ENCODE measurements around the gene DTYMK. TPM values are rescaled to one million over a fixed set of nuclear protein-coding genes. Genes with fewer than 3 reads are reported as not detected.
A peak's percentile ranks its signal among the peaks of the same experiment; 100 is the strongest.

The DTYMK gene
- total RNA-seq, 1 donor from 2014 or later: 14.9 TPM

- no peak for TF ChIP-seq CTCF (IDR thresholded peaks at IDR 0.05)
Observed at GRCh38 chr2:241690202-241690717, 3.6 kb upstream of the DTYMK start.

GRCh38 chr2:241689306-241689705, 2.7 kb upstream of the DTYMK start:
- Histone ChIP-seq H3K27ac (no peak overlapping the region), H3K36me3 (peaks cover 28% of the 10 kb centered on the region), H3K4me3 (no peak overlapping the region), H3K4me1 (peaks cover 19% of the 10 kb centered on the region), H3K9me3 (no peaks in the 10 kb centered on the region), H3K27me3 (no peaks in the 10 kb centered on the region)
- ATAC-seq (no peak), DNase-seq (no peak)
- no peak for TF ChIP-seq CTCF (IDR thresholded peaks at IDR 0.05)
- intact Hi-C loops (cut with DNase I): no loop called here

More at GRCh38 chr2:241690202-241690717, 3.6 kb upstream of the DTYMK start:
- intact Hi-C loops (cut with DNase I): no loop called here
- Histone ChIP-seq H3K36me3 (peaks cover 34% of the 10 kb centered on the region), H3K27me3 (no peaks in the 10 kb centered on the region), H3K4me3 (no peak overlapping the region), H3K4me1 (peaks cover 19% of the 10 kb centered on the region), H3K27ac (no peak overlapping the region), H3K9me3 (no peaks in the 10 kb centered on the region)
- DNase-seq (no peak), ATAC-seq (no peak)

GRCh38 chr2:241686324-241686649, 328 bp downstream of the DTYMK start:
- TF ChIP-seq CTCF (IDR thresholded peaks at IDR 0.05): no peak
- no peak for DNase-seq
- Histone ChIP-seq H3K27ac (peak overlapping the region; percentile 69), H3K36me3 (peaks cover 14% of the 10 kb centered on the region), H3K4me1 (peaks cover 19% of the 10 kb centered on the region), H3K27me3 (no peaks in the 10 kb centered on the region), H3K4me3 (peak overlapping the region; percentile 93), H3K9me3 (no peaks in the 10 kb centered on the region)
- intact Hi-C loops (cut with DNase I): no loop called here
- ATAC-seq: no peak

GRCh38 chr2:241680827-241681599, 5.6 kb downstream of the DTYMK start:
- Histone ChIP-seq H3K9me3 (no peaks in the 10 kb centered on the region), H3K27me3 (no peaks in the 10 kb centered on the region), H3K36me3 (peaks cover 30% of the 10 kb centered on the region), H3K4me3 (no peak overlapping the region), H3K27ac (no peak overlapping the region), H3K4me1 (peaks cover 6% of the 10 kb centered on the region)
- DNase-seq: no peak
- TF ChIP-seq CTCF (IDR thresholded peaks at IDR 0.05): no peak
- intact Hi-C loops (cut with DNase I): no loop called here
- ATAC-seq: peak; percentile 48

GRCh38 chr2:241680044-241680443, 6.6 kb downstream of the DTYMK start:
- Histone ChIP-seq H3K36me3 (peaks cover 30% of the 10 kb centered on the region), H3K9me3 (no peaks in the 10 kb centered on the region), H3K4me1 (no peaks in the 10 kb centered on the region), H3K27ac (no peak overlapping the region), H3K27me3 (no peaks in the 10 kb centered on the region), H3K4me3 (no peak overlapping the region)
- no peak for ATAC-seq
- DNase-seq: no peak
- no peak for TF ChIP-seq CTCF (IDR thresholded peaks at IDR 0.05)
- intact Hi-C loops (cut with DNase I): no loop called here
